Smooth muscle cell (in vitro differentiated cells): ENCODE data around the gene ATAT1. TPM values are rescaled to one million over a fixed set of nuclear protein-coding genes. Genes with fewer than 3 reads are reported as not detected.
A peak's percentile ranks its signal among the peaks of the same experiment; 100 is the strongest.

Source experiments
- DNase-seq: peaks from one replicate; lab custom pipeline; 2025; ENCODE audit not compliant: unreplicated experiment; lab: John Stamatoyannopoulos, UW
- H2AFZ ChIP-seq: fragments of 200-600 bp; sonication (generic); 2 replicates; pipeline ENCODE4 v1.6.0; 2016; ENCODE audit warnings: antibody characterized with exemption, low read depth, mild to moderate bottlenecking
- H3F3A ChIP-seq: fragments of 200-600 bp; sonication (generic); 2 replicates; pipeline ENCODE4 v1.6.0; 2017; ENCODE audit warnings: antibody characterized with exemption, low read depth
- H3K27ac ChIP-seq: fragments of 200-600 bp; sonication (generic); 2 replicates; pipeline ENCODE4 v1.5.1; 2016; ENCODE audit warnings: low read depth, mild to moderate bottlenecking
- H3K27me3 ChIP-seq: fragments of 200-600 bp; sonication (generic); 2 replicates; pipeline ENCODE4 v1.6.1; 2016; ENCODE audit warnings: low read depth, mild to moderate bottlenecking
- H3K36me3 ChIP-seq: fragments of 200-600 bp; sonication (generic); 2 replicates; pipeline ENCODE4 v1.5.1; 2016; ENCODE audit warnings: low read depth
- H3K4me1 ChIP-seq: fragments of 200-600 bp; sonication (generic); 2 replicates; pipeline ENCODE4 v1.5.1; 2016; ENCODE audit warnings: low read depth
- H3K4me2 ChIP-seq: fragments of 200-600 bp; sonication (generic); 2 replicates; pipeline ENCODE4 v1.6.0; 2016; ENCODE audit warnings: mild to moderate bottlenecking
- H3K4me3 ChIP-seq: fragments of 200-600 bp; sonication (generic); 2 replicates; pipeline ENCODE4 v1.5.1; 2016; ENCODE audit warnings: mild to moderate bottlenecking
- H3K79me2 ChIP-seq: fragments of 200-600 bp; sonication (generic); 2 replicates; pipeline ENCODE4 v1.6.0; 2016; ENCODE audit warnings: low read depth, mild to moderate bottlenecking
- H3K9ac ChIP-seq: fragments of 200-600 bp; sonication (generic); 2 replicates; pipeline ENCODE4 v1.6.0; 2016; ENCODE audit warnings: low read depth
- H3K9me3 ChIP-seq: fragments of 200-600 bp; sonication (generic); replicated peaks from 2 replicates; pipeline ENCODE4 v1.5.1; 2016; ENCODE audit warnings: low read depth
- H4K20me1 ChIP-seq: fragments of 200-600 bp; sonication (generic); 2 replicates; pipeline ENCODE4 v1.6.0; 2016; ENCODE audit warnings: low read depth
- WGBS: methylation state at CpG from one replicate; pipeline ENCODE4 v1.1.7; 2016; ENCODE audit warnings: low lambda C conversion rate; 5-methylcytosine and 5-hydroxymethylcytosine counted together
- polyA plus RNA-seq: library from polyadenylated mRNA; unstranded; fragments of >200 nt; fragmentation: Nextera tagmentation; extraction: Ambion mirVana; gene quantifications from 2 replicates; pipeline ENCODE4 v1.2.1, GENCODE V29; 2016
- total RNA-seq: library from RNA; depleted of rRNA; stranded (reverse); fragments of >200 nt; gene quantifications from 2 replicates; pipeline ENCODE4 v1.2.3, GENCODE V29; 2014
- TF ChIP-seq, protein P1 (sequence below): fragments of 200-600 bp; sonication (generic); IDR thresholded peaks from 2 replicates; pipeline ENCODE4 v1.5.1; 2017; ENCODE audit warnings: borderline replicate concordance, mild to moderate bottlenecking, antibody characterized with exemption; ENCODE audit not compliant: insufficient read depth, poor library complexity, severe bottlenecking

The ATAT1 gene
- total and polyA plus RNA-seq, 2 experiments from 2014 or later = 8.5 to 16.5 TPM

DNA sequence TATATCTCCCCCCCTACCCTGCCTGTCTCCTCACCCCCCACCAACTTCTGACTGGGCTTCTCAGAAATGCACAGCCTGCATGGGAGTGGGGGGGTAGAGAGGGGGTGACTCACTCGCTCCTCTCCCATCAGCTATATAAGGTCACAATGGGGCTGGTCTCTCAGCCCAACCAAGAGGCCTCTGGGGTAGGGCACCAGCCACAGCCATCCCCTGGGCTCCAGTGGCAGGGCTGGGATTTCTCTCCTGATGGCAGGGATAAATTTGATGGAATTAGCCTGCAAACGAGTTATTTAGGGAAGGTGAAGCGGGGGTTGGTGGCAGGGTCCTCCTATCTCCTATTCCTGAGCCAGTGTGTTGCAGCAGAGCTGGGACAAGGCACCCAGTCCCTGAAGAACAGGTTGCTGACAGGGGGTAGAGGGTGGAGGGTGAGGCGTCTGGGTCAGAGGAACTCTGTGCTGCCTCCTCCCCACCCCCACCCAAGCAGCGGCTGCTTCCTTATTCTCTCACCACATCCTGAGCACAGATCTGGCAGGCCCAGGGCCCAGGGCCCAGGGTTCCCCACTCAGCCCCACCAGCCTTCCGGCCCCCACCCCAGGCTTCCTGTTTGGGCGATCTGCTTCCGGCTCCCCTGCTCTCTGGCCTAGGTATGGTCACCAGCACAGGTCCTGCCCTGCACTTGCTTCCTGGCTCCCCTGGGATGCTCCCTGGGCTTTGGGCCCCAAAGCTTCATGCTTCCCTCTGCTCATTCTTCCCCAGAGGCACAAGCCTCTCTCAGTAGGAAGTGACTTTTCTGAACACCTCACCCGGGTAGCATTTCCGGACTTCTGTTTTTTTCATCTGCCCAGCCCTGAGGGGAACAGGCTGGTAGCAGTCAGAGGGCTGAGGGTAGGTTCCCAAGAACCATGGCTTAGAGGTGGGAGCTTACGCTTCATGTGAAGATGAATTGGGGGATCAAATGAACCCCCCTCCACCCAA is 55.8 kb downstream of the ATAT1 start:
- Histone ChIP-seq H3K4me2 (peak overlapping the region; percentile 93), H3K27me3 (no peaks in the 10 kb centered on the region), H2AFZ (no peak overlapping the region), H4K20me1 (peaks cover 84% of the 10 kb centered on the region), H3F3A (peaks cover 41% of the 10 kb centered on the region), H3K4me3 (peak overlapping the region; percentile 78), H3K36me3 (no peaks in the 10 kb centered on the region), H3K4me1 (peaks cover 51% of the 10 kb centered on the region), H3K9ac (peak overlapping the region; percentile 91), H3K27ac (peak overlapping the region; percentile 92), H3K9me3 (no peaks in the 10 kb centered on the region), H3K79me2 (peaks cover 93% of the 10 kb centered on the region)
- peak; percentile 58 for DNase-seq
- TF ChIP-seq, protein P1, sequence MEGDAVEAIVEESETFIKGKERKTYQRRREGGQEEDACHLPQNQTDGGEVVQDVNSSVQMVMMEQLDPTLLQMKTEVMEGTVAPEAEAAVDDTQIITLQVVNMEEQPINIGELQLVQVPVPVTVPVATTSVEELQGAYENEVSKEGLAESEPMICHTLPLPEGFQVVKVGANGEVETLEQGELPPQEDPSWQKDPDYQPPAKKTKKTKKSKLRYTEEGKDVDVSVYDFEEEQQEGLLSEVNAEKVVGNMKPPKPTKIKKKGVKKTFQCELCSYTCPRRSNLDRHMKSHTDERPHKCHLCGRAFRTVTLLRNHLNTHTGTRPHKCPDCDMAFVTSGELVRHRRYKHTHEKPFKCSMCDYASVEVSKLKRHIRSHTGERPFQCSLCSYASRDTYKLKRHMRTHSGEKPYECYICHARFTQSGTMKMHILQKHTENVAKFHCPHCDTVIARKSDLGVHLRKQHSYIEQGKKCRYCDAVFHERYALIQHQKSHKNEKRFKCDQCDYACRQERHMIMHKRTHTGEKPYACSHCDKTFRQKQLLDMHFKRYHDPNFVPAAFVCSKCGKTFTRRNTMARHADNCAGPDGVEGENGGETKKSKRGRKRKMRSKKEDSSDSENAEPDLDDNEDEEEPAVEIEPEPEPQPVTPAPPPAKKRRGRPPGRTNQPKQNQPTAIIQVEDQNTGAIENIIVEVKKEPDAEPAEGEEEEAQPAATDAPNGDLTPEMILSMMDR = no peak
- 9% methylated on average over 11 of the region's 11 CpGs for WGBS

DNA sequence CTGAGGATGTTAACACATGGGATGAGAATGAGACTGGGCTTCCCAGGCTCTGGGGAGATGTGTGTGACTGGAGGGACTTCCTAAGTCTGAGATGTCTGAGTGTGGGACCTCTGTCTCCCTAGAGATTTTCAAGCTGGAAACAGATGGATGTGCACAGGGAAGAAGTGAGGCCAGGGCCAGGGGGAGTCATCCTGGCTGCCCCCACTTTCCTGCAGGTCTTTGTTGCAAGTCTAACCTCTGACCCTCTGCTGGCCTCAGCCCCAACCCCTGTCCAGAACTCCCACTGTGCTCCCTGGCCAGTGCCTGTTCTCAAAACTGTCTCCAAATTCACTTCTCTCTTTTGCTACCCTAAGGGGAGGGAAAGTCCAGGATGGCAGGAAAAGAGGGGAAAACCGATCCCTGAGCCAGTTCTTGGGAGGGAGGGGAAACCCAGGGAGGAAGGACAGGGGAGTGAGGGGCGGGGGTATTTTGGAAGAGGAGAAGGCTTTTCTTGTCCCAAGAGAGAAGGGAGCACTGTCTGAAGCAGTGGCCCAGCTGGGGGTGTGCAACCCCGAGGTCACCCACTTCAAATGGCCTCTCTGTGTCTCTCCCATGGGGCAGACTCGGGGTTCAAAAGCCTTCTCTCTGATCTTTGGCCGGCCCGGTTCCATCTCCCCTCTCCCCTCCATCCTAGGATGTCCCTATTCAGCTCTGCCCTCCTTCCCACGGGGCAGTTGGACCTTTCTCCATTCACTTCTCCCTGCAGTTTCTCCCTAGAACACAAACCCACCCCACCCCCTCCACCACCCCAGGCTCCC is 56.7 kb downstream of the ATAT1 start:
- H3K4me2 ChIP-seq = peak overlapping the region; percentile 93
- H3K27ac ChIP-seq = peak overlapping the region; percentile 92
- H4K20me1 ChIP-seq = peaks cover 75% of the 10 kb centered on the region
- no peak for DNase-seq
- H3K27me3 ChIP-seq = no peaks in the 10 kb centered on the region
- TF ChIP-seq, protein P1 = no peak
- no peaks in the 10 kb centered on the region for H3K9me3 ChIP-seq
- peaks cover 41% of the 10 kb centered on the region for H3F3A ChIP-seq
- H3K9ac ChIP-seq = peak overlapping the region; percentile 91
- H3K4me3 ChIP-seq = peak overlapping the region; percentile 78
- 32% methylated on average over 6 of the region's 7 CpGs for WGBS
- H2AFZ ChIP-seq = no peak overlapping the region
- peaks cover 97% of the 10 kb centered on the region for H3K79me2 ChIP-seq
- peaks cover 58% of the 10 kb centered on the region for H3K4me1 ChIP-seq
- H3K36me3 ChIP-seq = no peaks in the 10 kb centered on the region

DNA sequence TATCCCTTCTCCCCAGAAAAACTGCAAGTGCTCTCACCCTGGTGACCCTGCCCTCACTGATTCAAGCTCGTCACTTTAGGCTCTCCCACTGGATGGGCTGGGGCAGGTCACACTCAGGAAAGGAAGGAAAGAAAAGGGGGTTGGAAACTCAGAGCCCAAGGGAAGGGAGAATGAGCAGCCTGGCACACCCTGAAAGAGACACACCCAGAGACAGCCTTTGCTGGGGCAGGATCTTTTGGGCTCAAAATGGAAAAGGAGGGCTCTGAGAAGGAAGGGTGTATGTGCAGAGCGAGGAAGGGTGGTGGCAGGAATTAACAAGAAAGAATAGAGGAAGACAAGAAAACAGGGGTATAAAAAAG is 57.3 kb downstream of the ATAT1 start:
- H3K4me2 ChIP-seq = peak overlapping the region; percentile 93
- WGBS = 21% methylated on average over 2 of the region's 2 CpGs
- H3F3A ChIP-seq = peaks cover 41% of the 10 kb centered on the region
- H3K4me3 ChIP-seq = peak overlapping the region; percentile 78
- TF ChIP-seq, protein P1 = no peak
- H3K9ac ChIP-seq = peak overlapping the region; percentile 91
- H3K27me3 ChIP-seq = no peaks in the 10 kb centered on the region
- H3K36me3 ChIP-seq = no peaks in the 10 kb centered on the region
- H3K27ac ChIP-seq = peak overlapping the region; percentile 92
- no peaks in the 10 kb centered on the region for H3K9me3 ChIP-seq
- H3K4me1 ChIP-seq = peaks cover 58% of the 10 kb centered on the region
- H3K79me2 ChIP-seq = peaks cover 94% of the 10 kb centered on the region
- DNase-seq = no peak
- peaks cover 69% of the 10 kb centered on the region for H4K20me1 ChIP-seq
- H2AFZ ChIP-seq = no peak overlapping the region
